ENCODE data around the gene TRIM9.

The TRIM9 gene

DNA sequence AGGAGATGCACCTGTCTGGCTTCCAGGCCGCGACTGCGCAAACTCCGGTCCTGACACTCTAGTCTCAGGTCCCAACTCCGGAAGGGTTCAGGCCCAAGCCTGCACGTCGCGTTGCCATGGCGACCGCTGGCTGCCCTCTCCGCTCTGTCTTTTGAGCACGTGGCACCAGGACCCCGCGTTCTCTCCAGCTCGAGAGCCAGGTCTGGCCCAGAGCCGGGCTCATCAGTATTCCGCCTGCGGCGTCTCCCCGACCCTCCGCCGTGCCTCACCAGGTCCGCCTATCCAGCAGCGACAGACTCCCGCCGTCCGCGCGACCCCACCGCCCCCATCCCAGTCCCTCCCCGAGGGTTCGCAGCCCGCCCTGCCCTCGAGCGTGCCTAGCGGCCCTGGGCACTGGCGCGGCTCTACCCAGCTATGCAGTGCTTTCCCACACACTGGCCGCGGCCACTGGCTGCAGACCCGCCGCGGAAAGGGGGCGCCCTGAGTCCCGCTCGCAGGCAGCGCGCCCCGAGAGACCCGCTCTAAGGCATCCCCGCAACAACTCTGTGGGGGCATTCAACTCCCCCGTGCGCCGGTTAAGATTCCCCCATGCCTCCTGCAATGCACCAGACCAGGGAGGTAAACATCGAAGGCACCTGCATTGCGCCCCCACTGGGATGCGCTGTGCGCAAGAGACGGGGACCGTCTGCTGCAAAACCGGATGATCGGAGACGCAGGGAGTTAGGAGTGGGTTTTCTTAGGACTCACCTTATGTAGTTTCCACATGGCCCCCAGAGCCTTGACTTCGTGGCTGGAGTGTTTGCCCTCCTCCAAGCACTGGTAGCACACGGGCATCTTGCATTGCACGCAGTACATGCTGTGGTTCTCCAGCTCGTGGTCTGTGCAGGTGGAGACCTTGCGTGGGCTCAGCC is 1.3 kb downstream of the TRIM9 start:
- DNase-seq = peak; percentile 83

DNA sequence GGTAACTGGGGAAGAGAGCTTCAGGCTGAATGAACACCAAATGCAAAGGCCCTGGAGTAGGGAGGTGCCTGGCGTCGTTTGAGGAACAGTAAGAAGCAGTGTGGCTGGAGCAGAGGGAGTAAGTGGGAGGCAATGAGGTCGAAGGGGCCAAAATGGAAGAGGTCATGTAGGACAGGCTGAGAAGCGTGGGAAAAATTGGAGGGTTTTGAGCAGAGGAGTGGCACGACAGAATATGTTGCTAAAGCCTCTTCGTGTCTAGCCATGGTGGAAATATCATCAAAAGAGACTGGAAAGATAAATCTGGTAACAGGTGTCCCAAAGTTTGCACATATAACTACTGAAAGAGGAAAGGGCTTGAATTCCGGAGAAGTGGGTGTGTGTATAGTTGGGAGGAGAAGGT is 1.9 kb downstream of the TRIM9 start:
- DNase-seq = peak; percentile 16

DNA sequence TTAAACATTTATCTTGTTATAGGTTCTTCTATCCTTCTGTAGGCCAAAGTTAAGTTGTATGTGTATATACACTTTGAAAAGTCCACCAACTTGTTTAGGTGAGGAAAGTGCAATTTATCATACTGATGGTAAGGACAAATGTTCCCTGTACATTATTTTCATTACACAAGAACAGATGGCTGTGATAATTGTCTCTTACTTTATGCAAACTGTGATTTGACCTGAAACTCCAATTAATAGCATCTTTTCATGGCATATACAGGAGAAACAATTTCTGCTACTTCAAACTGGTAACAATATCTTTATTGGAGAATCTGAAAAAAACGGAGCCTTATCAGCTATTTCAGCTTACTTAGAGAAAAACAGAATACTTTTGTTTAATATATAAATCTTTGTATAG is 5.6 kb downstream of the TRIM9 start:
- DNase-seq = no peak

DNA sequence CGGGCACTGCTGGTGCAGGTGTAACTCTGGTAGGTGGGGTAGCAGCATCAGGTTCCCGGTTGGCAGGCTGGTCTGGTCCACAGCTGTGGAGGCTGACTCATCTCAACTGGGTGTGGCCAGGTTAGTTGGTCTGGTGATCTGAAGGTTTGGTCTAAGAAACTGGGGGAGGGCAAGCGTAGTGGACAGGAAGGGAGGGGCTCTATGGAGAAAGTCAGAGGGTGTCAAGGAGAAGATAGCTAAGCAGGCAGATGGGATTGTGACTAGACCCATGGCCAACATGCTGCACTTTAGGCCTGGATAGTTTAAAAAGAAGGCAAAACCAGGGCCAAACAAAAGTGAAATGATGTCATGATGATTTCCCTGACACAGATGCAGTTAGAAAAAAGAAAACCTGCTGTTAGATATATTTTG is 7.9 kb downstream of the TRIM9 start:
- no peak for DNase-seq

DNA sequence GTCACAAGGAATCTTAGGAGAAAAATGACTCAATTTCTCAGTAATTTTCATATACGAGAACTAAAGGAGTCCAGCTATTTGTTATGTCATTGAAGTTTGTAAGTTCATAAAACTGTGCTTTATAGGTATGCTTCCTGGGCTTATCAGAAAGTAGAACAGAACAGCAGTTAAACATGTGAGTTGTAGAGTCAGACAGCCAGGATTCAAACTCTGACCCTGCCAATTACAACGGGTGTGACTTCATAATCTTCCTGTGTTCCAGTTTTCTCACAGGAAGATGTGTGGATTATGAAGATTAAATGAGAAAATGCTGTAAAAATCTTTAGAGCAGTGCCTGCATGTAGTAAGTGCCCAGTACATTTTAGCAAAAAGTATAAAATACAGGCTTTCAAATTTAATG is 8.9 kb downstream of the TRIM9 start:
- no peak for DNase-seq

DNA sequence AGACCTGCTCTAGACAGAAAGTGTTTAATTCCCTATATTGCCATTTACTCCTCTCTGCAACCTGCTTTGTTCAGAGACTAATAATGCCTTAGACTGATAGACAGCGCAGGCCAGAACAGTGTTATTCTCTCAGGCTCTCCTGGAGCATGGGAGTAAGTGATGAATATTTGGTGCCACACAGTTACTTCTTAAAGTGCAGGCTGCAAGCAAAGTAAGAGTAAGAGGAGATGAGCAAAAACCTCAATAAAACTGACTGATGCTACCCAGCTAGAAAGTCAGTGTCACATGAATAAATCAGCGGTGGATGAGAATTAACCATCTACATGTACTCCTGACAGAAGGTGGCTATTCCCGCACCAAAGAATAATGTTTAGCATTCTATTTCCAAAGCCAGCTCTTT is 9.9 kb downstream of the TRIM9 start:
- DNase-seq = no peak

DNA sequence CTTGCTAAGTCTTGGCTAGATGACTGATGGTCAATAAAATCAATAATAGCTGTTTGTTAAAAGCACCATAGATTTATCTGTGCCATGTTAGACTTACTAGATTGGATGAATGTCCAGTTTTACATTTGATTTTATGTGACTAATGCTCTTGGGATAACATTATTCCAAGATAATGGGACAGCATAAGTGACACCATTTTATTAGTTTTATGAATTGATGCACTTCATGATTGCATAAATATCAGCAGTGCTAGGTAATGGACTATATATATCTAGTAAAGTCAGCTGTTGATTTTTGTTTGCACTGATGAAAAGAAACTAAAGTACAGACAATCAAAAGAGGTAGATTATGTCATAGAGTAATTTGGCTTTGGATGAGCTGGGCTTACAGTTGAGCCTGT is 10.4 kb downstream of the TRIM9 start:
- DNase-seq = no peak

DNA sequence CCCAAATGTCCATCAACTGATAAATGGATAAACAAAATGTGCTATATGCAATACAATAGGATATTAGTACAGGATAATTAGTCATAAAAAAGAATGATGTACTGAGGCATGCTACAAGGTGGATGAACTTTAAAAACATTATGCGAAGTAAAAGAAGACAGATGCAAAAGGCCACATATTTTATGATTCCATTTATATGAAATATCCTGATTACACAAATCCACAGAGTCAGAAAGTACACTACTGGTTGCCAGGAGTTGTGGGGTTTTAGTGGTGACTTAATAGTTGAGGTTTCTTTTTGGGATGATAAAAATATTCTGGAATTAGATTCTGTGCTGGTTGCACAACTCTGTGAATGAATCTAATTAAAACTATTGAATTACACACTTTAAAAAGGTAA is 12.6 kb downstream of the TRIM9 start:
- DNase-seq = no peak

DNA sequence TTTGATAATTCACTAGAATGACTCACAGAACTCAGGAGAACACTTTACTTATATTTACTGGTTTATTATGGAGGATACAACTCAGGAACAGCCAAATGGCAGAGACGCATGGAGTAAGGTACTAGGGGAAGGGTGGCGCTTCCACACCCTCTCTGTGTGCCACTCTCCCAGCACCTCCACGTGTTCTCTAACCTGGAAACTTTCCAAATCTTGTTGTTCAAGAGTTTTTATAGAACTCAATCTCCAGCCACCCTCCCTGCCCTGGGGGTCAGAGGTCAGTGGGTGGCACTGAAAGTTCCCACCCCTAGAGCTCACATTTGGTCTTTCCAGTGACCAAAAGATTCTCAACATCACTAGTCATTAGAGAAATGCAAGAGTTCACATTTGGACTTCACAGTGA is 13.2 kb downstream of the TRIM9 start:
- DNase-seq = no peak

DNA sequence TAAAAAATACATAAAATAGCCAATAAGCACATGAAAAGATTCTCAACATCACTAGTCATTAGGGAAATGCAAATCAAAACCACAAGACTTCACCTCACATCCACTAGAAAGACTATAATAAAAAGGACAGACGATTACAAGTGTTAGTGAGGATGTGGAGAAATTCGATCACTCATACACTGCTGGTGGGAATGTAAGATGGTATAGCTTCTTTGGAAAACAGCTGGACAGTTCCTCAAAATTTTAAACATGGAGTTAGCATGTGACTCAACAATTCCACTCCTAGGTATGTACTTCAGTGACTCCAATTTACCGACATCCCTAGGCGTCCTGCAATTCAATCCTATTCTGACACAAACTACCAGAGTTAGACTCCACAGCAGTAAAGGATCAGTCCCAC is 13.7 kb downstream of the TRIM9 start:
- no peak for DNase-seq

DNA sequence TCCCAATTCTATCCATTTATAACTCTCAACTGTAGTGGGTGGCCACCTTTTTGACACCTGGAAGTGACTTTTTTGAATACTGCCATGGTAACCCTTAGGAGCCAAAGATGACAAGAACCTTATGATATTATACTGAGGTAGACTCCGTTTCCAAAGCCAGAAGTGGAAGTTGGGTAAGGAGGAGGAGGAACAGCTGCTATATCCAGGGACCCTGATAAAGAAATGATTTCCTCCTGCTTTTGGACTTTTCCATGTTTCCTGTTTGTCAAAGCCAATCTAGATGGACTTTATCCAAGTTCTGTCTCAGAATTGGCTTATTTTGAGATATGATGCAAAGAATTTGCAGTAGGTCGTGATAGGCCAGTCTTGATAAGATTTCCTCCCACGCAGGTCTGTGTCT is 14.3 kb downstream of the TRIM9 start:
- DNase-seq = no peak

DNA sequence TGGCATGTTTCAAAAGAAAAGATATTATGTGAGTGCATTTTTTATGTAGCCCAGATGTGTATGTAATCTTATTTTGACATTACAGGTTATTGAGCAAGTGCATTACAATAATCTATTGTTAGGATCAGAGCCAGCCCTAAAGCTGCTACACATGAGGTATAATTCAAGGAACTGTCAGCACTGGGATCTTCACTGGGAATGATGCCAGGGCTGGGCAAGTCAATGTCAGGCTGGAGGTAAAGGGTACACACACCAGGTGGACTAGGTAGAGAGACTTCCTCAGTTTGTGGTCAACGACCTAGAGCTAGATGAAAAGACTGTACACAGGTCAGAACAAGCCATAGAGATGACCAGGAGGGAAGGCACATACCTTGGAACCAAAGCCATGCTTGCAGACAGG is 15.4 kb downstream of the TRIM9 start:
- no peak for DNase-seq

DNA sequence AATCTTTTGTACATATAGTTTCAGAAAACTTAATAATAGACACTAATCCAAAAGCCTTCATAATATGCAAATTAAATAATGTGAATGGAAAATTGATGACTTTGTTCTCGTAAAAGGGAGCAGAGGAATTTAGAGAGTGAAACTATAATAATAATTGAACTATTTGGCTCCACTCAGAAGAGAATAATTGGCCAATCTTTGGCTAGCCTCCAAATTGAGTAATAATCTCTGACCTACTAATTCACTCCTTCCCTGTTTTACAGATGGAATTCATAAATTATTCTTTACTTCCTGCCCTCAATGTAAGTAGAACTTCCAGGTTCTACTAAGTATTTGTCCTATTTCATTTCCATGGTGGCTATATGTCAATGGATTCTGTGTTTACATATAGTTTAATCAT is 15.8 kb downstream of the TRIM9 start:
- DNase-seq = no peak

DNA sequence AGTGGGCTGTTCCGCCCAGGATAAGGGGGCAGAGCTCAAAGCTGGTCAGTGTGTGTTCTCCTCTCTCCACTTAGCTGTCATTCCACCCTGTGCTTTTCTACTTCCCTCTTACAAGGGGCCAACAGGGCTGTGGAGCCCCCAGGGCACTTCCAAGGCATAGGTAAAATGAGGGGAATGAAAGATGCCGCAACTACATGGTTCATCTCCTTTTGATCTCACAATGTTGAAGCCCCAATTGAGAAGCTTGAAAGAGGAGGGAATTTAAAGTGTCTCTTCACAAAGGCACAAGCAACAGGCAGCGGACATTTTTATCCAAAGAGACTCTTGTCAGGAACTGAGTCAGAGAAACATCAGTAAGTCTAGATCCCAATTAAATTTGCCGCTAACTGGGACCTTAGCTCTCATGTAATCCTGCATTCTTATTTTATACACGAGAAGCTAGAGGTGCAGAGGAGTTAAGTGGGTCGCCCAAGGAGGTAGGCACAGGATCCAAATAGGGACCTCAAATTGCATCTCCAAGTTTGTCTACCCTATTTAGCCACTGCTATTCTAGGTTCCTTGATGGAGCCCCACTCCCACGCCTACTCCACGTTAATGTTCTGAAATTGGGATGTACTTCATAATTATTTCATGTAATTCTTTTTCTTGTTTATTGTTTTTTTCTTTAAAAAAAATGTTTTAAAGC is 20.1 kb downstream of the TRIM9 start:
- no peak for DNase-seq

DNA sequence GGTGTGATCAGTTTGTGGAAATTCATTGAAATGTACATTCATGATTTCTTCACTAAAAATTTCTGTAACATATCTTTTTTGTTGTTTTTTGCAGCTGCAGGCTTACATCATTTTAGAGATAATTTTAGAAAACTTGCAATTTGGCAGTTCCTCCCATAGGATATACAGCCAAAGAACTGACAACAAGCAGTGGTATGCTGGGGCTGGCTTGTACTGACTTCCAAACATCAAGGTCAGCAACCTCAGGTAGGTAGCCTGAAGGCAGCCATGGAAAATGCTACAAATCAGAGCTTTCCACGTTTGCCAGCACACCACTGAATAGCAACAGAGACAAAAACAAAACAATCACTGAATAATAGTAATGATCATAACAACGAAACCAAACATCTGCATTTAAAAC is 21.2 kb downstream of the TRIM9 start:
- DNase-seq = no peak

DNA sequence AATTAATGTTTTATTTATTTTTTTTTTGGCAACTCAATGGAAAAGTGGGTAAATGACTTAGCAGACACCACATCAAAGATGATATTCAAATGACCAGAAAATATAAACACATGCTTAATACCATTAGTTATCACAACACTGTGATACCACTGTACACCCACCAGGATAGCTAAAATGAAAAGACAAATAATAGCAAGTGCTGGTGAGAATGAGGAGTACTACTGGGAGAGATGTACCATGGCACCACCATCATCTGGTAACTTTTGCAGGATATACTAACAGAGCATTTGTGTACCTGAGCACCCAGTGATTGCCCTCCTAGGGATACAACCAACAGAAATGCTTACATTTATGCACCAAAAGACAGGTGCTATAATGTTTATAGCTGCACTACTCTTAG is 21.9 kb downstream of the TRIM9 start:
- no peak for DNase-seq

DNA sequence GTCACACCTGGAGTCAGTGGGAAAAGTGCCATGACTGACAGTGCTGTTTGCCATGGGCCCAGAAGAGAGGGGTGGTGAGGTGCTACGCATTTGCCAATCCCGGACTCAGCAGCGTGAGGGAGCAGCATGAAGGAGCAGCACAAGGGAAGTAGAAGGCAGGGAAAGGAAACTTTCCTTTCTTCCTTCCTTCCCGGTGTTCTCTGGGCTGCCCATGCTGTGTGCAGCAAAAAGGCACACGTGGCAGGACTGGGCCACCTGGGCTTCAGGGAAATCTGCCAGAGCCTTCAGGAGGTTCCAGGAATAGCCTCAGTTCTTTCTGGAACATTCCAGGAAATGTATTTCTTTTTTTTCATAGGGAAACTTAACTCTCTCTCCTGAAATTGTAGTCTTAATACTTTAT is 23.0 kb downstream of the TRIM9 start:
- DNase-seq = no peak

DNA sequence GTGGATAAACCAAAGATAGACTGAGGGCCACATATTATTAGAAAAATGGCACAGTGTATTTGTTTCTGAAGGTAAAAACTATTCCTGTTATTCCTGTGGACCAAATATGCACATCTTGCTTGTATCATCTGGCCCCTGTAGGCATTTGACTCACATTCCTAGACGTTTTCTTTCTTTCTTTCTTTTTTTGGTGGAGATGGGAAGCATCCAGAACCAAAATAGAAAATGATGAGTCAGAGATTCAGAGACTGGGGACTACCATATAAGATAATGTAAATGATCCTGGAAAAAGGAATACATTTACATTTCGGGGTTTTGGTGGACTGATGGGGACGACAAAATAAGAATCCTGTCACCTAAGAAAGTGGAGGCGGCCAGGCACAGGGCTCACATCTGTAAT is 24.2 kb downstream of the TRIM9 start:
- DNase-seq = no peak

DNA sequence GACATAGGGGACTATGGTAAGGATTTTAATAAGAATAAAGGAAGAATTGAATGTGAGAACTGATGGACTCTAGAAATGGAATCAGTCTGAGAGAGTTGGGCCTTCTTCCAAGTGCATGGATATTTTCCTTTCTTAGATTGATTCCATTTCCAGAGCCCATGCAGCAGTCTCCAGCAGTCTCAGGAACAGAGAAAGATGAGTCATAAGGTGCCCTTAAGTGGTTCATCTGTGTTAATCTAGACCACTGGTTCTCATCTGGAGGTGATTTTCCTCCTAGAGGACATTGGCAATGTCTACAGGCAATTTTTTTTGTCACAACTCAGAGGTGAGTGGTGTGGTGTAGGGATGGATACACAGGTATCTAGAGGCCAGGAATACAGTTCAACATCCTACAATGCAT is 25.9 kb downstream of the TRIM9 start:
- no peak for DNase-seq

DNA sequence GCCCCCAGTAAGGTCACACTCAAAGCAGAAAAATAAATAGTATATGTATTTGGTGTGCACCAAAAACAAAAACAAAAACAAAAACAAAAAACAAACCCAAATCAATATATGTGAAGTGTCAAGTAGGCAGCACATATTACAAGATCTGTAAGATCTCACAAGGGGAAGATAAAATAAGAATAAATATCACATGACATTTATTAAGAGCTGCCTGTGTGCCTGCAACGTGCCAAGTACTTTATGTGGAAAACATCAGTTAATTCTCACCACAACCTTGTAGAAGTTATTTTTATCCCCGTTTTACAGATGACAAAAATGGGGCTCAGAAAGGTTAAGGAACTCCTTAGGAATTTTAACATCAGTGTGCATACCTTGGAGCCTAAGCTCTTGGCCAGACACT is 26.6 kb downstream of the TRIM9 start:
- no peak for DNase-seq

DNA sequence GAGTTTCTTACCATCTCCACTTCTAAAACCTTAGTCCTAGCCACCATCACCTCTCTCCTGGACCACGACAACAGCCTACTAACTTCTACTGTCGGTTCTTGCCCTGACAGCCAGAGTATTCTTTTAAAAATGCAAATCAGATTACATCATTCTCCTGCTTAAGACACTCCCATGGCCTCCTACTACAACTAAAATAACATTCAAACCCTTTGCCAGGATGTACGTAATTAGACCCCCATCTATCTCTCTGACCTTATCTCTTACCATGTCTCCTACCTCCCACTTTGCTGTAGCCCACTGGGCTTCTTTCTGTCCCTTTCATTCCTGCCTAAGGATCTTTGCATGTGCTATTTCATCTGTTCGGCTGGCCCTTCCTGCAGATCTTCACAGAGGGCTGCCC is 27.6 kb downstream of the TRIM9 start:
- no peak for DNase-seq

DNA sequence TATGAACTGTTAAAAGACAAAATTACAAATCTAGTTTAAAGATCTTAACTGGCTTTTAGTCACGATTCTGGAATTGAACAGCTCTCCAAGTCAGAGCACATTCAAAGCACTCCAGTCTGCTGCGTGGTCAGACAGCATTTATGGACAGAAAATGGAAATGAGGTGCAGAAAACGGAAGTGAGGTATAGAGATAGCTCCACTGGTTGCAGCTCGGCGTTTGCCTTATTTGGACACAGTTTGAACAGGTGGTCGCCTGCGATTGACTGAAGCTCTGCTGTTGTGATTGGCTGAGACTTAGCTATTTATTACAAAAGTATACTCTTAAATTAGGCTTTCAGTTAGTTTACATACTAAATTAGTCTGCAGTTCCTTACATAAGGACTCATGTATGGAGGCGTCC is 28.3 kb downstream of the TRIM9 start:
- no peak for DNase-seq

DNA sequence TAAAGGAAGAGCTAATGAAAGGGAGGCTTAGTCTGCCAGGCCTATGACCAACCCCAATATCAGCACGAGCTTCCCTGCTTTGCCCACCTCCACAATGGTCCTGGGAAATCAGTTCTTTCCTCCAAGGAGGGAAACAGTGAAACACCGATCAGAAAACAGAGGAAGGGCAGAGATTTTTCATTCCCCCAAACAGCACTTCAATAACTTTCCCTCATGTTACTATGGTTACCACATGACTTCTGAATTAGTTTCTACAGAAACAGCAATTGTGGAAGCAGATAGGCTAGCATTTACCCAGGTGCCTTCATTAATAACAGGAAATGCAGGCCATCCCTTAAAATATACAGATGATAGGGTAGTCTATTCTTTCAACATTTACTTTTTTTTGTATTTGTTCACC is 35.9 kb downstream of the TRIM9 start:
- no peak for DNase-seq

DNA sequence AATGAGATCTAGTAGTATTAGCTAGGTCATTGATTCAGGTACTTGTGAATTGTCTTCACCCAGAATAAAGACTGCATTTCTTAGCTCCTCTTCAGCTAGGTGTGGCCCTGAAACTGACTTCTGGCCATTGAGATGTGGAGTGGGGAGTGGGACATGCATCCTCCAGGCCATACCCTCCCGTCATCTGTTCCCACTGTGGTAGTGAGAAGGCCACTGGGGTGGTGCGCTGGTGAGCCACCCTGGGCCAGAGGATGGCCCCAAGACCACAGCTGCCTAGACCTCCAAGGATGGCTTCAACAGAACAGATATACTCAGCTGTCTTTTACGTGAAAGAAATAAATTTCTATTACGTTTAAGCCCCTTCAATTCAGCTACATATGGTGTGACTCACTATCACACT is 36.5 kb downstream of the TRIM9 start:
- DNase-seq = no peak

DNA sequence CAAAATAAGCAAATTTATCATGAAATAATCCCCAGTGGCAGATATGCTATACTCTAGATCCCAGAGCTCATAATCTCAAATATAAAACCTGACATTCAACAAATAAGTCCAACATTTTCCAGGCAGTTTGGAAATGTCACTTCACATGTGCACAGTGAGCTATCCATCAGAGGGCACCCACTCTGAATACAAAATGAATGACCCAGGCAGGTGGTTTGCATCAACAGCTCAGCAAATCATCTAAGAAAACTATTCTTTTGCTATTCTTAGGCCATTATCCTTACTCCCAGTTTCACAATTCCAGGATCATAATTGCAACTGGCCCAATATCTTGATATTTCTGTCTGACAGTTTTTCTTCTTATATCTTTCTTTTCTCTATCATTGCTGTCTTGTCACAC is 38.5 kb downstream of the TRIM9 start:
- DNase-seq = peak; percentile 38
